Caco-2 (cell line): ENCODE results near the gene ADAMTS13. TPM values are rescaled to one million over a fixed set of nuclear protein-coding genes. Genes with fewer than 3 reads are reported as not detected.
A peak's percentile ranks its signal among the peaks of the same experiment; 100 is the strongest.

Experiments used
- BruUV-seq: library from RNA; stranded (reverse); fragments of 400-500 nt; replicated peaks from 2 replicates; lab custom pipeline; 2021; lab: Mats Ljungman, UMichigan
- CTCF ChIA-PET: fragments of 300-600 bp; sonication (Branson Sonifier 250); formaldehyde crosslinking; loops from one replicate; lab custom pipeline; 2022; ENCODE audit warnings: antibody characterized with exemption; lab: Charles Lee
- POLR2A ChIA-PET: fragments of 300-600 bp; sonication (Branson Sonifier 250); formaldehyde crosslinking; loops from one replicate; lab custom pipeline; 2022; ENCODE audit warnings: antibody characterized with exemption; lab: Charles Lee
- DNase-seq, 2 experiments: peaks; one replicate each; pipeline versions ENCODE4 v3.0.0 to v3.0.0-alpha.2; 2020 to 2022
- H3K27me3 ChIP-seq: replicated peaks from 2 replicates; pipeline ENCODE4 v1.6.0; 2011; ENCODE audit warnings: low read length; ENCODE audit not compliant: control insufficient read depth, insufficient read depth
- H3K36me3 ChIP-seq: 2 replicates; pipeline ENCODE4 v1.5.1; 2011; ENCODE audit warnings: low read length; ENCODE audit not compliant: control insufficient read depth, insufficient read depth
- H3K4me1 ChIP-seq: fragments of 250-450 bp; sonication (Bioruptor Pico); 2 replicates; pipeline ENCODE4 v1.5.1; 2020; ENCODE audit warnings: mild to moderate bottlenecking
- H3K4me3 ChIP-seq: 2 replicates; pipeline ENCODE4 v1.5.1; 2011; ENCODE audit warnings: low read depth, mild to moderate bottlenecking, control low read depth, low read length
- H3K9me3 ChIP-seq: fragments of 250-450 bp; sonication (Bioruptor Pico); 2 replicates; pipeline ENCODE4 v1.5.1; 2020; ENCODE audit warnings: mild to moderate bottlenecking, moderate library complexity
- H3K27ac Mint-ChIP-seq: one replicate; pipeline ENCODE4 v1.8.0; 2022; ENCODE audit warnings: mixed read lengths; ENCODE audit not compliant: unreplicated experiment
- H3K27me3 Mint-ChIP-seq: one replicate; pipeline ENCODE4 v1.8.0; 2022; ENCODE audit warnings: mixed read lengths; ENCODE audit not compliant: insufficient read depth, unreplicated experiment
- H3K36me3 Mint-ChIP-seq: one replicate; pipeline ENCODE4 v1.8.0; 2022; ENCODE audit warnings: mild to moderate bottlenecking, mixed read lengths; ENCODE audit not compliant: insufficient read depth, unreplicated experiment
- H3K4me1 Mint-ChIP-seq: one replicate; pipeline ENCODE4 v1.8.0; 2022; ENCODE audit warnings: low read depth, mixed read lengths; ENCODE audit not compliant: unreplicated experiment
- H3K4me3 Mint-ChIP-seq: one replicate; pipeline ENCODE4 v1.8.0; 2022; ENCODE audit warnings: mild to moderate bottlenecking, moderate library complexity, mixed read lengths; ENCODE audit not compliant: unreplicated experiment
- H3K9me3 Mint-ChIP-seq: one replicate; pipeline ENCODE4 v1.8.0; 2022; ENCODE audit warnings: mixed read lengths; ENCODE audit not compliant: unreplicated experiment
- intact Hi-C: fragments of 100-400 bp; cut with micrococcal nuclease; formaldehyde crosslinking; loops from one replicate; pipeline ENCODE4 v1.10.0; 2022; ENCODE audit not compliant: unreplicated experiment
- total RNA-seq: library from RNA; stranded (reverse); gene quantifications from 2 replicates; pipeline ENCODE4 v1.2.3, GENCODE V29; 2022
- TF ChIP-seq, protein P1 (sequence below), 2 experiments: fragments of 200-600 bp in 1 of 2; IDR thresholded peaks; 1 replicate in 1 of 2; 2 replicates in 1 of 2; pipeline versions ENCODE4 v1.5.1 to v1.8.0; 2011 to 2022; ENCODE audit warnings: antibody characterized with exemption in 1 of 2, control low read depth in 1 of 2, inconsistent platforms in 1 of 2, low read depth in 1 of 2, low read length in 1 of 2, mild to moderate bottlenecking in 1 of 2, moderate library complexity in 1 of 2; ENCODE audit not compliant: insufficient read depth in 1 of 2, severe bottlenecking in 1 of 2, unreplicated experiment in 1 of 2

Gene ADAMTS13
- total RNA-seq, 1 experiment from 2014 or later = 6.2 TPM

GRCh38 chr9:133460405-133461175 is 38.4 kb downstream of the ADAMTS13 start:
- TF ChIP-seq, protein P1, sequence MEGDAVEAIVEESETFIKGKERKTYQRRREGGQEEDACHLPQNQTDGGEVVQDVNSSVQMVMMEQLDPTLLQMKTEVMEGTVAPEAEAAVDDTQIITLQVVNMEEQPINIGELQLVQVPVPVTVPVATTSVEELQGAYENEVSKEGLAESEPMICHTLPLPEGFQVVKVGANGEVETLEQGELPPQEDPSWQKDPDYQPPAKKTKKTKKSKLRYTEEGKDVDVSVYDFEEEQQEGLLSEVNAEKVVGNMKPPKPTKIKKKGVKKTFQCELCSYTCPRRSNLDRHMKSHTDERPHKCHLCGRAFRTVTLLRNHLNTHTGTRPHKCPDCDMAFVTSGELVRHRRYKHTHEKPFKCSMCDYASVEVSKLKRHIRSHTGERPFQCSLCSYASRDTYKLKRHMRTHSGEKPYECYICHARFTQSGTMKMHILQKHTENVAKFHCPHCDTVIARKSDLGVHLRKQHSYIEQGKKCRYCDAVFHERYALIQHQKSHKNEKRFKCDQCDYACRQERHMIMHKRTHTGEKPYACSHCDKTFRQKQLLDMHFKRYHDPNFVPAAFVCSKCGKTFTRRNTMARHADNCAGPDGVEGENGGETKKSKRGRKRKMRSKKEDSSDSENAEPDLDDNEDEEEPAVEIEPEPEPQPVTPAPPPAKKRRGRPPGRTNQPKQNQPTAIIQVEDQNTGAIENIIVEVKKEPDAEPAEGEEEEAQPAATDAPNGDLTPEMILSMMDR (IDR thresholded peaks at IDR 0.05; ENCODE audit: insufficient read depth in 1 of 2, low read depth in 1 of 2, low read length in 1 of 2, severe bottlenecking in 1 of 2, unreplicated experiment in 1 of 2) = no peak
- H3K27me3 ChIP-seq = no peaks in the 10 kb centered on the region
- Mint-ChIP-seq H3K27ac (peak overlapping the region; percentile 77), H3K4me3 (peak overlapping the region; percentile 78), H3K4me1 (no peaks in the 10 kb centered on the region), H3K9me3 (no peaks in the 10 kb centered on the region), H3K27me3 (no peaks in the 10 kb centered on the region), H3K36me3 (peaks cover 25% of the 10 kb centered on the region)
- H3K36me3 ChIP-seq = no peaks in the 10 kb centered on the region; the same call in 1 of the 2 replicates
- no peaks in the 10 kb centered on the region for H3K9me3 ChIP-seq
- intact Hi-C loops = no loop called here
- TSS peak; percentile 67 for BruUV-seq
- ChIA-PET POLR2A (interaction anchor here (0.6 to 2.2 kb wide), 7 partner anchors 19 to 564 kb away, joined by 3 to 28 read pairs (median 6); partner anchors contain the start of genes MED22, REXO4, RPL7A and SLC2A6), CTCF (interaction anchor here (0.5 to 2.2 kb wide), 9 partner anchors 8 to 119 kb away, joined by 3 to 18 read pairs (median 5); partner anchors contain the start of genes MED22, RPL7A and SLC2A6)
- peak; percentile 89 to 95 for DNase-seq
- H3K4me1 ChIP-seq = peaks cover 12% of the 10 kb centered on the region
- peak overlapping the region; percentile 70 for H3K4me3 ChIP-seq

DNA sequence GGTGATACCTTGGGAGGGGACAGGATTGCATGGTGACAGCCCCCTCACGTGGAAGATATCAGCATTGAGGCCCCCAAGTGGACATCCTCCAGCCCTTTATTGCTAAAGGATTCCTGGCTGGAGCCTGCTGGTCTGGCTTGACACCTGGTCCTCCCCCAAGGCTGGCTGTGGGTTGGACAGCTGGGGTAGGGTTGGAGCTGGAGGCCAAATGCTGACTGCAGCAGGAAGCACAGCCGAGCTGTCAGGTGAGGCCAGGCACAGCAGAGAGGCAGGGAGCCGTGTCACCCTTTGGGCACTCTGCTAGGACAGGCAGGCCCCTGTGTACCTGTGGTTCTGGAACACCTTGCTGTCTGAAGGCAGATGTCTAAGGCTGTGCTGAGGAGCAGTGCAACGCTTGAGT is 39.8 kb downstream of the ADAMTS13 start:
- Mint-ChIP-seq H3K4me3 (peak overlapping the region; percentile 78), H3K27me3 (no peaks in the 10 kb centered on the region), H3K9me3 (no peaks in the 10 kb centered on the region), H3K36me3 (peaks cover 25% of the 10 kb centered on the region), H3K4me1 (no peaks in the 10 kb centered on the region), H3K27ac (peak overlapping the region; percentile 77)
- TF ChIP-seq, protein P1 (IDR thresholded peaks at IDR 0.05; ENCODE audit: insufficient read depth in 1 of 2, low read depth in 1 of 2, low read length in 1 of 2, severe bottlenecking in 1 of 2, unreplicated experiment in 1 of 2) = no peak
- H3K4me3 ChIP-seq = no peak overlapping the region
- no peak for DNase-seq
- ChIA-PET POLR2A (no interaction called here), CTCF (no interaction called here)
- H3K4me1 ChIP-seq = peaks cover 12% of the 10 kb centered on the region
- no peaks in the 10 kb centered on the region for H3K27me3 ChIP-seq
- H3K36me3 ChIP-seq = no peaks in the 10 kb centered on the region; the same call in 1 of the 2 replicates
- no peaks in the 10 kb centered on the region for H3K9me3 ChIP-seq
- intact Hi-C loops = no loop called here
- BruUV-seq = no TSS peak

- Histone ChIP-seq H3K36me3 (no peaks in the 10 kb centered on the region; the same call in 1 of the 2 replicates), H3K4me1 (peaks cover 12% of the 10 kb centered on the region), H3K4me3 (no peak overlapping the region), H3K27me3 (no peaks in the 10 kb centered on the region), H3K9me3 (no peaks in the 10 kb centered on the region)
- BruUV-seq = no TSS peak
- CTCF ChIA-PET = interaction anchor here (0.6 to 1.0 kb wide), 2 partner anchors 62 to 435 kb away, joined by 3 to 8 read pairs; no protein-coding TSS in a partner anchor
- POLR2A ChIA-PET = no interaction called here
- no peaks in the 10 kb centered on the region for H3K9me3 Mint-ChIP-seq
- no peaks in the 10 kb centered on the region for H3K27me3 Mint-ChIP-seq
- no peaks in the 10 kb centered on the region for H3K4me1 Mint-ChIP-seq
- H3K36me3 Mint-ChIP-seq = peaks cover 25% of the 10 kb centered on the region
- no peak overlapping the region for H3K4me3 Mint-ChIP-seq
- intact Hi-C loops = no loop called here
- no peak for DNase-seq
- H3K27ac Mint-ChIP-seq = no peak overlapping the region
- TF ChIP-seq, protein P1 (IDR thresholded peaks at IDR 0.05; ENCODE audit: insufficient read depth in 1 of 2, low read depth in 1 of 2, low read length in 1 of 2, severe bottlenecking in 1 of 2, unreplicated experiment in 1 of 2) = peak in 1 of 2 experiments; percentile 22
Measured at GRCh38 chr9:133463234-133463863, 41.2 kb downstream of the ADAMTS13 start.
